ENCODE results near the gene GNB1L.

Gene GNB1L

DNA sequence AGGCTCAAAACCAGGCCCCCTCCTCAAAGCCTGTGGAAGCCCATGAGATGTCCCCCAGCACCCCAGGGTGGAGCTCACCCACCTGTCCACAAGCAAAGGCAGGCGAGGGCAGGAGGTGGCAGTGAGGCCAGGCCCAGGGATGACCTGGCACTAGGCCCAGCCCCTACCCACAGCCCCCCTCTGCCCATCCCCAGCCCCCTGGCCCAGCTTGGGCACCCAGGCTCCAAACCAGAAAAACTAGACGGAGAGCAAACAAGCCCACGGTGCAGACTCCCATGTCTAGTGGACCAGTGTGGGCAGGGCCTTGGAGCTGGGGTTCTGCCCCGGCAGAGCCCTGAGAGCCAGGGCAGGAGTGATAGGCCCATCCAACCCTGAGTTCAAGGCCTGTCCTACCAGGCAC lies 111.0 kb downstream of the GNB1L start:
- DNase-seq (no peak), ATAC-seq (replicated peaks) (no peak)
- no peak overlapping the region for H3K27ac Mint-ChIP-seq
- H3K27me3 Mint-ChIP-seq, result peaks cover 5 to 20% of the 10 kb centered on the region in 2 donors
- H3K36me3 Mint-ChIP-seq, result no peaks in the 10 kb centered on the region
- no peaks in the 10 kb centered on the region for H3K9me3 Mint-ChIP-seq
- no peaks in the 10 kb centered on the region for H3K4me1 Mint-ChIP-seq
- no peak overlapping the region for H3K4me3 Mint-ChIP-seq

DNA sequence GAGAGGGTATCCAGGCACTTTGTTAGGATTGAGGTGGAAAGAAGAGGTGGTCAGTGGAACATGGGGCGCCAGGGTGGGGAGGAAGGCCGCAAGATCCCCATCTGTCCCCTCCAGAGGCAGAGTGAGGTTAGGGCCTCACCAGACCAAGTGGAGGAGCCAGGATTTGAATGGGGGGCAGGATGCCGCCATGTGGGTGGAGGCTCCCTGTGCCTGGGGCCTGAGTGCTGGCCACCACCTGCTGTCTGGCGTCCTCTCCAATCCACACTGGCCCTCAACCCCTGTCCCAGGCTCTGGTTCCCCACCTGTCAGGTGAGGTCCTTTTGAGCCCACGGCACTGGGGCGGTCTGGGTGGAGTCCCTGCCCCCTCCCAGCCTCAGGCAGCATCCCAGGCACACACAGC lies 111.6 kb downstream of the GNB1L start:
- Mint-ChIP-seq H3K4me3 (no peak overlapping the region), H3K27me3 (peaks cover 5 to 17% of the 10 kb centered on the region in 2 donors), H3K27ac (no peak overlapping the region), H3K36me3 (no peaks in the 10 kb centered on the region), H3K9me3 (no peaks in the 10 kb centered on the region), H3K4me1 (no peaks in the 10 kb centered on the region)
- DNase-seq (no peak), ATAC-seq (replicated peaks) (no peak)

GRCh38 chr22:19742160-19743066 lies 112.3 kb downstream of the GNB1L start:
- no peak overlapping the region for H3K27ac Mint-ChIP-seq
- H3K4me1 Mint-ChIP-seq, result no peaks in the 10 kb centered on the region
- H3K9me3 Mint-ChIP-seq, result no peaks in the 10 kb centered on the region
- no peaks in the 10 kb centered on the region for H3K36me3 Mint-ChIP-seq
- H3K27me3 Mint-ChIP-seq, result peaks cover 5 to 13% of the 10 kb centered on the region in 2 donors
- H3K4me3 Mint-ChIP-seq, result no peak overlapping the region
- DNase-seq (no peak), ATAC-seq (replicated peaks) (no peak)

- no peak overlapping the region for H3K27ac Mint-ChIP-seq
- no peak overlapping the region for H3K4me3 Mint-ChIP-seq
- H3K9me3 Mint-ChIP-seq, result no peaks in the 10 kb centered on the region
- ATAC-seq (replicated peaks) (no peak), DNase-seq (no peak)
- peaks cover 5 to 9% of the 10 kb centered on the region in 2 donors for H3K27me3 Mint-ChIP-seq
- no peaks in the 10 kb centered on the region for H3K36me3 Mint-ChIP-seq
- H3K4me1 Mint-ChIP-seq, result no peaks in the 10 kb centered on the region
Observed at GRCh38 chr22:19741053-19741452, 113.6 kb downstream of the GNB1L start.

GRCh38 chr22:19740586-19740985 lies 114.1 kb downstream of the GNB1L start:
- DNase-seq, result no peak
- no peaks in the 10 kb centered on the region for H3K36me3 Mint-ChIP-seq
- ATAC-seq (replicated peaks), result no peak
- H3K27me3 Mint-ChIP-seq, result peaks cover 5 to 7% of the 10 kb centered on the region in 2 donors
- H3K9me3 Mint-ChIP-seq, result no peaks in the 10 kb centered on the region
- no peaks in the 10 kb centered on the region for H3K4me1 Mint-ChIP-seq
- H3K4me3 Mint-ChIP-seq, result no peak overlapping the region
- H3K27ac Mint-ChIP-seq, result no peak overlapping the region

GRCh38 chr22:19739911-19740449 lies 114.7 kb downstream of the GNB1L start:
- no peak for DNase-seq
- peaks cover 6 to 8% of the 10 kb centered on the region in 2 donors for H3K27me3 Mint-ChIP-seq
- no peak overlapping the region for H3K27ac Mint-ChIP-seq
- H3K4me3 Mint-ChIP-seq, result no peak overlapping the region
- H3K36me3 Mint-ChIP-seq, result no peaks in the 10 kb centered on the region
- H3K9me3 Mint-ChIP-seq, result no peaks in the 10 kb centered on the region
- no peak for ATAC-seq (replicated peaks)
- no peaks in the 10 kb centered on the region for H3K4me1 Mint-ChIP-seq

DNA sequence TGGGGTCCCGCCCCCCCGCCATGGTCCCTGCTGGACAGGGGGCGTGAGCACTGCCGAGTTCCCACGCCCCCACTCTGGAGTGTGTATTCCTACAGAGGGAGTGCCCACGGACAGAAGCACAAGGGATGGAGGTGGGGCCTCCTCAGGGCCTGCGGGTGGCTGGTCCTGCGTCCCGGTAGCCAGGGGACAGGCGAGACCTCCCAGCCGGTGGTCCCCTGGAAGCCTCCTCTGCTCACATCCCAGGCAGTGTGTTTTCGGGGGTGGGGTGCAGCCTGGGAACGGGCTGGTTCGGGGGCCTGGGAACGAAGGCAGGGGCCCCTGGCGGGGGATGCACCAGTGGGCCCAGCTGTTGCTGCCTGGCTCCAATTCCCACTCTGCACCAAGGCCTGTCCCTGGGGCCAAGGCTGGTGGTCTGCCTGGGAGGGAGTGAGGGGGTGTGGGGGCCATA lies 115.2 kb downstream of the GNB1L start:
- ATAC-seq (replicated peaks) (no peak), DNase-seq (no peak)
- Mint-ChIP-seq H3K27me3 (peaks cover 10 to 14% of the 10 kb centered on the region in 2 donors), H3K4me1 (no peaks in the 10 kb centered on the region), H3K9me3 (no peaks in the 10 kb centered on the region), H3K27ac (no peak overlapping the region), H3K36me3 (no peaks in the 10 kb centered on the region), H3K4me3 (no peak overlapping the region)

DNA sequence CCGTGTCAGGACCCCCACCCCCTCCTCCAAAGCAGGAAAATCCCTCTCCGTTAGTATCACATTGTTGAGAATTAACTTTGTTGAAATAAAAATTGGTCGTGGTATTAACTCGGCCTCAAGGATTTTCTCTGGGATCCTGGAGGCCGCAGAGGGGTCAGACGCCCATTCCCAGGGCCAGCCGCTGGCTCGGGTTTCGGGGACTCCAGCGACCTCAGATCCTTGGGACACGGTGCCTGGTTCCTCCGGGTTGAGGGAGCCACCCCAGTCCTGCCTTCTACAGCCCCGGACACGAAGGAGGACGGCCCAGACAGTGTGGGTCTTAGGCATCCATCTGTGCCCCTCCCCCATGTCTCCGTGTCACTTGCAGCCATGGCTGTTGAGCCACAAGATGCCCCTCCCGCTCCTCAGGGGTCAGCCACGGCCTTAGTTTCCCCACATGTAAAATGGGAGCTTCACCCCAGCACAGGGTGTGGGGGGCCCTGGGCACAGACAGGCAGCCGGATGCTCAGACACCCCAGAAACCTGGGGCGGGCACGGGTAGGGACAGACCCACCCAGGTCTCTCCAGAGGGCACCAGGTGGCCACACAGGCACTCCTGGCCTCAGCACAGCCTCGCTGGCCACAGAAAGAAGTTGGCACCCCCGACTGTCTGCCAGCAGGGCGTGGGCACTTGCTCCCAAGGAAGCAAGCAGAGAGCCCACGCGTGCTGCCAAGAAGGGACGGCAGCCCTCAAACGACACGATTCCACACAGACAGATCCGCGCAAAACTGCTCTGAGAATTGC lies 115.8 kb downstream of the GNB1L start:
- ATAC-seq (replicated peaks) (no peak), DNase-seq (no peak)
- H3K4me3 Mint-ChIP-seq, result no peak overlapping the region
- peaks cover 10 to 19% of the 10 kb centered on the region in 2 donors for H3K27me3 Mint-ChIP-seq
- H3K27ac Mint-ChIP-seq, result no peak overlapping the region
- H3K4me1 Mint-ChIP-seq, result no peaks in the 10 kb centered on the region
- H3K9me3 Mint-ChIP-seq, result no peaks in the 10 kb centered on the region
- H3K36me3 Mint-ChIP-seq, result no peaks in the 10 kb centered on the region

DNA sequence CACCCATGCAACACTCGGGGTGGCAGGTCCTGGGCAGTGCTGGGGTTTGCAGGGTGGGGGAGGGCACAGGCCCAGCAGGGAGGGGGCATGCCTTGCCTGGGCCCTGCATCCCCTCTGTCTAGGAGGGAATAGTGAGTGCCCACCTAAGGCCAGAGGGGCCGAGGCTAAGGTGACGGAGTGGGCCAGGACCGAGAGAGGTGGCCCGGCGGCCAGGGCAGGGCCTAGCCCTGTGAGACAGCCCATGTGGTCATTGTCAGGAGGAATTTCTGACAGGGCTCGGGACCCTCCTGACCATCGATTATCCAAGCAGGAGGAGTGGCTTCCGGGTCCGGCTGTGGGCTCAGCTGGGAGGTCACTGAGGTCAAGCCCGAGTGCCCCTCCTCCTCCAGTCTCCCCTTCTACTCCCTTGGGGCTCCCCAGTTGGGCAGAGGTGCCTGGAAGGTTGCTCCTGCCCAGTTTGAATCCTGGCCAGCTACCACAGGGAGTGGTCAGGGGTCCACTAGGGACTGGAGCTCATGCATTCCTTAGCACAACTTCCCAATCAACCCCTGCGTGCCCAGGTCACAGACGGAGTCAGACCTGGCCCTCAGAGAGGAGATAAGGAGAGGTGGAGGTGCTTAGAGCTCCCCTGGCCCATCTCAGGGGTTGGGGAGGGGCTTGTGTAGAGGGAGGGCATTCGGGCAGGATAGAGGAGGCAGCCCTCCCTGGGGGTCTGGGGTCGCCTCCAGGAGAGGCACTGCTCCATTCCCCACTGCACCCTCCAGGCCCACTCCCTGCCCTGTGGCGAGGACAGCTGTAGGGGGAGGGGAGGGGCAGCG lies 116.6 kb downstream of the GNB1L start:
- Mint-ChIP-seq H3K4me1 (no peaks in the 10 kb centered on the region), H3K27me3 (peaks cover 10 to 19% of the 10 kb centered on the region in 2 donors), H3K4me3 (no peak overlapping the region), H3K27ac (no peak overlapping the region), H3K36me3 (no peaks in the 10 kb centered on the region), H3K9me3 (no peaks in the 10 kb centered on the region)
- no peak for DNase-seq
- ATAC-seq (replicated peaks), result no peak

GRCh38 chr22:19735665-19736510 lies 118.8 kb downstream of the GNB1L start:
- H3K36me3 Mint-ChIP-seq, result no peaks in the 10 kb centered on the region
- peaks cover 0 to 3% of the 10 kb centered on the region in 2 donors for H3K4me1 Mint-ChIP-seq
- no peak overlapping the region for H3K27ac Mint-ChIP-seq
- no peak for ATAC-seq (replicated peaks)
- no peaks in the 10 kb centered on the region for H3K9me3 Mint-ChIP-seq
- H3K27me3 Mint-ChIP-seq, result peaks cover 10 to 22% of the 10 kb centered on the region in 2 donors
- H3K4me3 Mint-ChIP-seq, result no peak overlapping the region
- no peak for DNase-seq

- no peaks in the 10 kb centered on the region for H3K9me3 Mint-ChIP-seq
- ATAC-seq (replicated peaks) (no peak), DNase-seq (no peak)
- H3K36me3 Mint-ChIP-seq, result no peaks in the 10 kb centered on the region
- no peak overlapping the region for H3K27ac Mint-ChIP-seq
- H3K4me3 Mint-ChIP-seq, result no peak overlapping the region
- peaks cover 10 to 26% of the 10 kb centered on the region in 2 donors for H3K27me3 Mint-ChIP-seq
- peaks cover 2 to 10% of the 10 kb centered on the region in 2 donors for H3K4me1 Mint-ChIP-seq
Observed at GRCh38 chr22:19734837-19735382, 119.8 kb downstream of the GNB1L start.

DNA sequence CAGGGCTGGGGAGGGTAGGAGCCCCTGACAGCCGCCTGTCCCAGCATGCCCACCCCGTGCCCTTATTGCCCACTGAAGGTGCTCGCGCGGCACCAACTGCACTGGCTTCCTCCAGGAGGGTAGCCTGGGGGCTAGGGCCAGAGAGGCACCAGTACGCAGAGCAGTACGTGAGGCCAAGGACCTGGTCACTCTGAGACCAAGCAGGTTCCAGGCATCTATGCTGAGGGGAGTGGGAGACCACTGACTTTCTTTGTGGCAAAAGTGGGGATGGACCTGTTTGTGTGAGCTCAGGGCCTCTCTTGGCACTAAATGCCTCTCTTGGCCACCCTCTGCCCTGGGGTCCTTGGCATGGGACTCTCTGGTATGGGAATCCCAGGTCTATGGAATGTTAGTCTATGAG lies 120.5 kb downstream of the GNB1L start:
- Mint-ChIP-seq H3K27me3 (peaks cover 9 to 27% of the 10 kb centered on the region in 2 donors), H3K4me3 (no peak overlapping the region), H3K27ac (no peak overlapping the region), H3K36me3 (no peaks in the 10 kb centered on the region), H3K9me3 (no peaks in the 10 kb centered on the region), H3K4me1 (peaks cover 2 to 10% of the 10 kb centered on the region in 2 donors)
- no peak for ATAC-seq (replicated peaks)
- no peak for DNase-seq

DNA sequence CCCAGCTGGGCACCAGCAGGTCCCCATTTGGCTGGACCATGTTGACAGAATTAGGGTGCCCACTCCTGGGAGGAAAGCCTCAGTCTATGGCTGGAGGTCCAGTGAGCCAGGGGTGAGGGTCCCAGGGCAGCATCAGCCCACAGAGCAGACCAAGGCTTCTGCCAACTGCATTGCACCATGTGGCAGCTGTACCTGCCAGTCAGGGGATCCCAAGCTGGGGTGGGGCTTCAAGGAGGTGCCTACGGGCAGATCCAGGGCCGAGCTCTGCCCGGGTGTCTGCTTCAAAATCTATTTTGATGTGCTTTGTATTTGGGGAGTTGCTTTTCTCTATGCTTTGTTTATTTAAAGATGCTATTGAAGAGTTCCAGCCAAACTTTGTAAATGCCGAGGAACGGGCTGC lies 120.9 kb downstream of the GNB1L start:
- Mint-ChIP-seq H3K4me1 (peaks cover 2 to 10% of the 10 kb centered on the region in 2 donors), H3K36me3 (no peaks in the 10 kb centered on the region), H3K27ac (no peak overlapping the region), H3K9me3 (no peaks in the 10 kb centered on the region), H3K27me3 (peaks cover 9 to 28% of the 10 kb centered on the region in 2 donors), H3K4me3 (no peak overlapping the region)
- DNase-seq, result no peak
- no peak for ATAC-seq (replicated peaks)
